ENCODE data around the gene ZNF407.

The ZNF407 gene

GRCh38 chr18:74630804-74631203 is 33.1 kb downstream of the ZNF407 start:
- no peak overlapping the region for H3K4me3 ChIP-seq (ENCODE audit: low read depth, low read length)
- in situ Hi-C loops (cut with HindIII; ENCODE audit: low sequenced_read_pairs), result no loop called here
- no peak for TF ChIP-seq CTCF (IDR thresholded peaks at IDR 0.05; ENCODE audit: low read depth, low read length, missing control alignments)
- DNase-seq (ENCODE audit: low read depth), result no peak

- H3K4me3 ChIP-seq (ENCODE audit: low read depth, low read length), result no peak overlapping the region
- no peak for TF ChIP-seq CTCF (IDR thresholded peaks at IDR 0.05; ENCODE audit: low read depth, low read length, missing control alignments)
- DNase-seq (ENCODE audit: low read depth), result no peak
- in situ Hi-C loops (cut with HindIII; ENCODE audit: low sequenced_read_pairs), result no loop called here
Observed at GRCh38 chr18:74631212-74631611, 33.5 kb downstream of the ZNF407 start.

- in situ Hi-C loops (cut with HindIII; ENCODE audit: low sequenced_read_pairs), result no loop called here
- H3K4me3 ChIP-seq (ENCODE audit: low read depth, low read length), result no peak overlapping the region
- peak; percentile 52 for DNase-seq (ENCODE audit: low read depth)
- TF ChIP-seq CTCF (IDR thresholded peaks at IDR 0.05; ENCODE audit: low read depth, low read length, missing control alignments), result no peak
Observed at GRCh38 chr18:74631623-74632350, 34.1 kb downstream of the ZNF407 start.

- no peak for TF ChIP-seq CTCF (IDR thresholded peaks at IDR 0.05; ENCODE audit: low read depth, low read length, missing control alignments)
- no peak for DNase-seq (ENCODE audit: low read depth)
- in situ Hi-C loops (cut with HindIII; ENCODE audit: low sequenced_read_pairs), result no loop called here
- no peak overlapping the region for H3K4me3 ChIP-seq (ENCODE audit: low read depth, low read length)
Observed at GRCh38 chr18:74632351-74632679, 34.6 kb downstream of the ZNF407 start.

GRCh38 chr18:74632856-74633255 is 35.2 kb downstream of the ZNF407 start:
- no peak for DNase-seq (ENCODE audit: low read depth)
- no peak overlapping the region for H3K4me3 ChIP-seq (ENCODE audit: low read depth, low read length)
- no peak for TF ChIP-seq CTCF (IDR thresholded peaks at IDR 0.05; ENCODE audit: low read depth, low read length, missing control alignments)
- in situ Hi-C loops (cut with HindIII; ENCODE audit: low sequenced_read_pairs), result no loop called here

- in situ Hi-C loops (cut with HindIII; ENCODE audit: low sequenced_read_pairs), result no loop called here
- H3K4me3 ChIP-seq (ENCODE audit: low read depth, low read length), result no peak overlapping the region
- no peak for TF ChIP-seq CTCF (IDR thresholded peaks at IDR 0.05; ENCODE audit: low read depth, low read length, missing control alignments)
- DNase-seq (ENCODE audit: low read depth), result no peak
Observed at GRCh38 chr18:74633652-74634352, 36.1 kb downstream of the ZNF407 start.
